Measurements from ENCODE around the gene NOP10. TPM values are rescaled to one million over a fixed set of nuclear protein-coding genes. Genes with fewer than 3 reads are reported as not detected.

Gene NOP10
- total RNA-seq, 3 donors from 2014 or later (not counting 1 experiment from before 2014, with no cell fraction given), result 56.6 to 69.9 (median 56.7) TPM

- Mint-ChIP-seq H3K4me1 (peaks cover 23 to 35% of the 10 kb centered on the region in 2 donors), H3K9me3 (no peaks in the 10 kb centered on the region), H3K36me3 (no peaks in the 10 kb centered on the region), H3K4me3 (peak overlapping the region; percentile 98), H3K27me3 (ENCODE audit: low read depth in 2 of 2) (no peaks in the 10 kb centered on the region), H3K27ac (peak overlapping the region; percentile 34 to 91)
- H3K27me3 ChIP-seq (ENCODE audit: control insufficient read depth, insufficient read depth, low read length), result no peaks in the 10 kb centered on the region
- H3K27ac ChIP-seq (ENCODE audit: low read length), result no peak overlapping the region
- peak in 1 of 3 donors; percentile 0 for ATAC-seq
- peaks cover under 1% of the 10 kb centered on the region for H3K36me3 ChIP-seq (ENCODE audit: control insufficient read depth, insufficient read depth, low read length)
- intact Hi-C loops (cut with micrococcal nuclease), result loop anchor here (1.0 to 2.0 kb wide), 5 partner anchors 23 to 304 kb away; partner anchors contain the start of genes EMC7, NOP10 and NUTM1
- TF ChIP-seq CTCF (IDR thresholded peaks at IDR 0.05), result no peak
- 0% methylated on average over 33 of the region's 37 CpGs for WGBS (ENCODE audit: insufficient coverage)
- peaks cover 37% of the 10 kb centered on the region for H3K4me1 ChIP-seq (ENCODE audit: control insufficient read depth, insufficient read depth, low read length)
- H3K9me3 ChIP-seq (ENCODE audit: control insufficient read depth, insufficient read depth, low read length), result no peaks in the 10 kb centered on the region
- DNase-seq, result peak; percentile 22 to 65
- peak overlapping the region; percentile 78 for H3K4me3 ChIP-seq (ENCODE audit: low read length)
These were observed 23.5 kb upstream of the NOP10 start for GRCh38 chr15:34366271-34367065.

- Mint-ChIP-seq H3K36me3 (no peaks in the 10 kb centered on the region), H3K27me3 (ENCODE audit: low read depth in 2 of 2) (no peaks in the 10 kb centered on the region), H3K4me1 (peaks cover 23 to 35% of the 10 kb centered on the region in 2 donors), H3K4me3 (peak overlapping the region; percentile 98), H3K27ac (peak overlapping the region; percentile 34 to 91), H3K9me3 (no peaks in the 10 kb centered on the region)
- peak in 1 of 2 donors; percentile 13 for DNase-seq
- no peak for TF ChIP-seq CTCF (IDR thresholded peaks at IDR 0.05)
- ATAC-seq, result no peak
- intact Hi-C loops (cut with micrococcal nuclease), result loop anchor here (2.0 kb wide), 3 partner anchors 31 to 303 kb away; partner anchors contain the start of gene EMC7
- no peak overlapping the region for H3K27ac ChIP-seq (ENCODE audit: low read length)
- no peaks in the 10 kb centered on the region for H3K27me3 ChIP-seq (ENCODE audit: control insufficient read depth, insufficient read depth, low read length)
- peaks cover 6% of the 10 kb centered on the region for H3K36me3 ChIP-seq (ENCODE audit: control insufficient read depth, insufficient read depth, low read length)
- H3K9me3 ChIP-seq (ENCODE audit: control insufficient read depth, insufficient read depth, low read length), result no peaks in the 10 kb centered on the region
- peak overlapping the region; percentile 78 for H3K4me3 ChIP-seq (ENCODE audit: low read length)
- H3K4me1 ChIP-seq (ENCODE audit: control insufficient read depth, insufficient read depth, low read length), result peaks cover 37% of the 10 kb centered on the region
- WGBS (ENCODE audit: insufficient coverage), result 8% methylated on average over 2 of the region's 5 CpGs
These were observed 22.9 kb upstream of the NOP10 start for GRCh38 chr15:34365836-34366235.

- H3K9me3 Mint-ChIP-seq, result no peaks in the 10 kb centered on the region
- no peak for ATAC-seq
- 70% methylated on average over 16 of the region's 16 CpGs for WGBS (ENCODE audit: insufficient coverage)
- Histone ChIP-seq H3K36me3 (ENCODE audit: control insufficient read depth, insufficient read depth, low read length) (peaks cover 8% of the 10 kb centered on the region), H3K27me3 (ENCODE audit: control insufficient read depth, insufficient read depth, low read length) (no peaks in the 10 kb centered on the region), H3K4me1 (ENCODE audit: control insufficient read depth, insufficient read depth, low read length) (peaks cover 37% of the 10 kb centered on the region), H3K27ac (ENCODE audit: low read length) (peak overlapping the region; percentile 14), H3K9me3 (ENCODE audit: control insufficient read depth, insufficient read depth, low read length) (no peaks in the 10 kb centered on the region), H3K4me3 (ENCODE audit: low read length) (peak overlapping the region; percentile 4)
- H3K27me3 Mint-ChIP-seq (ENCODE audit: low read depth in 2 of 2), result no peaks in the 10 kb centered on the region
- peaks cover 23 to 35% of the 10 kb centered on the region in 2 donors for H3K4me1 Mint-ChIP-seq
- intact Hi-C loops (cut with micrococcal nuclease), result no loop called here
- H3K4me3 Mint-ChIP-seq, result peak overlapping the region; percentile 98
- DNase-seq, result peak in 1 of 2 donors; percentile 26
- no peaks in the 10 kb centered on the region for H3K36me3 Mint-ChIP-seq
- no peak for TF ChIP-seq CTCF (IDR thresholded peaks at IDR 0.05)
- peak overlapping the region; percentile 34 to 91 for H3K27ac Mint-ChIP-seq
These were observed 22.3 kb upstream of the NOP10 start for GRCh38 chr15:34365091-34365825.

All from natural killer cell (primary cell).